ENCODE measurements around the gene GUCA2A. TPM values are rescaled to one million over a fixed set of nuclear protein-coding genes. Genes with fewer than 3 reads are reported as not detected.
"Not testable (repeated sequence)": the region's sequence is repeated elsewhere in the genome, so short reads cannot be mapped to it uniquely, and the experiment has no call there.

GUCA2A gene
- 1 to 10 TPM in 1 of 4 donors, not detected in 3; 6.0 TPM for total RNA-seq

DNA sequence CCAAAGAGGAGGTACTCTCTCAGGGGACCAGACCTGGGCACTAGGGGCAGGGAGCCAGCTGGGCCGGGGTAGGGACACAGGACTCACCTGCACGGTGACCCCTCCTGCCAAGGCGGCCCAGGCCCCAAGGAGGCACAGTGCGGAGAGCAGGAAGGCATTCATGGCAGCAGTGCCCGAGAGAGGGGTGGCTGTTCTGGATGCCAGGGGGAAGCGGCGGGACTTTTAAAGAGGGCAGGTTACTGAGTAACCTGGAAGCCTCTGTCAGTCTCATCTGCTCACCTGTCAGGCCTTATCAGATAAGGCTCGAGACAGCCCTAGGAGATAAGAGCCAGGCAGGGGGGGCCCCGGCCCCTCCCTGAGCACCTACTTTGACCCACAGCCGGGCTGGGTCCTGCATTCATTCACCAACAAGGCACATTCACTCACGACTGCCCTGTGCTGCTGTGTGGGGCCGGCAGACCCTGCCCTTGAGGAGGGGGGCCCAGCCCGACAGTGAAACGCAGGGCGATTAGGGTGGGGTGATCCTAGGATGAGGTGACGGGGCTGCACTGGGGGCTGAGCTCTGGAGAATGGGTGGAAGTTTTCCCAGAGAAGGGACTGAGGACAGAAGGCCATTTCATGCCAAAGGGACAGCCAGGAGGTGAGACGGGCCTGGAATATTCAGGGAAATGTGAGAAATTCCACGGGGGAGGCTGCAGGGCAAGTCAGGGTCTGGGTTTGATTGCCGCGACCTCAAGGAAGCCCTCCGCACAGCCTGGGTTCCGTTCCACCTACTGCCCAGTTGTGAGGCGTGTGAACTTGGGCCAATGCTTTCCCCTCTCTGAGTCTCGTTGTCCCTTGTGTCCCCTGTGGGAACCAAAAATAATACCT, at the start of gene GUCA2A:
Gene GUCA2A (minus strand): TSS at position 195 of the 870 bp plus-strand sequence. CDS start 33 bp downstream, at position 162.
- peak within 1 kb of the TSS in 2 of 4 donors; percentile 25 to 42 for H3K27ac ChIP-seq
- intact Hi-C loops (cut with DNase I; ENCODE audit: low total_unique reads): no loop called here
- H3K9me3 ChIP-seq: no peaks in the 10 kb centered on the region
- no peaks in the 10 kb centered on the region for H3K36me3 ChIP-seq
- in situ Hi-C loops (cut with MboI; ENCODE audit: low sequenced_read_pairs in 4 of 4): loop anchor here in 1 of 4 donors (10.0 kb wide), 1 partner anchor 590 kb away; no protein-coding TSS in a partner anchor
- ATAC-seq (no peak), DNase-seq (no peak)
- no peaks in the 10 kb centered on the region for H3K27me3 ChIP-seq
- TF ChIP-seq POLR2A (IDR thresholded peaks at IDR 0.05): no peak
- no peak for TF ChIP-seq CTCF (IDR thresholded peaks at IDR 0.05 in 4 of 5, conservative IDR thresholded peaks at IDR 0.05 in 1 of 5)
- no peak within 1 kb of the TSS for H3K4me3 ChIP-seq
- peaks cover 6% of the 10 kb centered on the region in 2 donors for H3K4me1 ChIP-seq

DNA sequence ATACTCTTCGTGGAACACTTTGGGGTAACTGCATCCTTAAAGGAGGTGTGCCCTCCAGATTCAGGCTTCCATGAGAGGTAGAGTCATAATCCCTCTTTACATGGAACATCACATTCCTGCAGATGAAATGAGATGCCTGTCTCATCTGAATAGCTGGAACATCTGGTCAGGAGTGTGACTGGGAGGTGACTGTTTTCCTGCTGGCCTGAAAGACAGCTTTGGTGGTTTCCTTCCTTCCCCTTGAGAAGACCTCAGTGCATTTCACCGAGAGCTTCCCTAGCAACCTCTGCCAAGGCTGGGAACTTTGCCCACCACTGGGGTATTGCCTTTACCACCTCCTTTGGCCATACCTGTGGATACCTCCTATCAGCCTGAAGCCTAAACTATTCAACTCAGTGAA, 46.7 kb upstream of the GUCA2A start:
- H3K9me3 ChIP-seq: no peaks in the 10 kb centered on the region
- in situ Hi-C loops (cut with MboI; ENCODE audit: low sequenced_read_pairs in 4 of 4) (no loop called here), intact Hi-C loops (cut with DNase I; ENCODE audit: low total_unique reads) (no loop called here)
- no peak for DNase-seq
- peaks cover 53 to 61% of the 10 kb centered on the region in 2 donors for H3K4me1 ChIP-seq
- no peak overlapping the region for H3K4me3 ChIP-seq
- TF ChIP-seq CTCF (IDR thresholded peaks at IDR 0.05 in 4 of 5, conservative IDR thresholded peaks at IDR 0.05 in 1 of 5): no peak
- no peak for TF ChIP-seq POLR2A (IDR thresholded peaks at IDR 0.05)
- H3K27me3 ChIP-seq: no peaks in the 10 kb centered on the region
- no peak overlapping the region for H3K27ac ChIP-seq
- H3K36me3 ChIP-seq: no peaks in the 10 kb centered on the region
- no peak for ATAC-seq

DNA sequence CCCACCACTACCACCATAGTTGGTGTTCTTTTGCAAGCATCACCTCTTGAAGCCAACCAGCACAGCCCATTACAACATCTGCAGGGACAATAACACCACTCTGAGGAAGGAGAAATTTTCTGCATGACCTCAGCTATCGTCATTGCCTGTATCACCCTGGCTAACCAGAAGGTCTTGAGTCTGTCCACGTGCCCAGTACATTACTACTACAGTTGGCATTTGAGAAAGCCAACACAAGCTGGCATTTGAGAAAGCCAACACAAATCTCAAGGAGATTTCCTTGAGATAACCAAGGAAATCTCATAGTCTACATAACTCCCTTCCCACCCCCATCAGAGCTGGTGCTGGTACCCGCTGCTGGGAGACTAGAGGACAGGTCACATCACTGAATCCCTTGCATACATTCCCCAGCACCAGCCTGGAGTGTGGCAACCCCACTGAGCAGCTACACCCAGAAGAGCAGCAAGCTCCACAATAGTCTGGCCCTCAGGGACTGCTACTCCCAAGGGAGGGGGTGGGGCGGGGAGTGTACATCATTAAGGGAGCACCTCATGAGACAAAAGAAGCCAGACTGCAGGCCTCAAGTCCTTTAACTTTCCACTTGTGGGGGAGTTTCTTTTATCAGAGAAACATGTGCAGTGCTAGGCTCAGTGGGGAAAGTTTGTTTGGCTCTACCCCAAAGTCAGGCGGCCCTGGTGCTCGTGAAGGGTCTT, 46.0 kb upstream of the GUCA2A start:
- DNase-seq: no peak
- no peak overlapping the region for H3K4me3 ChIP-seq
- intact Hi-C loops (cut with DNase I; ENCODE audit: low total_unique reads): no loop called here
- in situ Hi-C loops (cut with MboI; ENCODE audit: low sequenced_read_pairs in 4 of 4): no loop called here
- TF ChIP-seq CTCF (IDR thresholded peaks at IDR 0.05 in 4 of 5, conservative IDR thresholded peaks at IDR 0.05 in 1 of 5) (no peak), POLR2A (IDR thresholded peaks at IDR 0.05) (no peak)
- H3K4me1 ChIP-seq: peaks cover 53 to 61% of the 10 kb centered on the region in 2 donors
- ATAC-seq: no peak
- no peak overlapping the region for H3K27ac ChIP-seq
- no peaks in the 10 kb centered on the region for H3K36me3 ChIP-seq
- no peaks in the 10 kb centered on the region for H3K27me3 ChIP-seq
- no peaks in the 10 kb centered on the region for H3K9me3 ChIP-seq

DNA sequence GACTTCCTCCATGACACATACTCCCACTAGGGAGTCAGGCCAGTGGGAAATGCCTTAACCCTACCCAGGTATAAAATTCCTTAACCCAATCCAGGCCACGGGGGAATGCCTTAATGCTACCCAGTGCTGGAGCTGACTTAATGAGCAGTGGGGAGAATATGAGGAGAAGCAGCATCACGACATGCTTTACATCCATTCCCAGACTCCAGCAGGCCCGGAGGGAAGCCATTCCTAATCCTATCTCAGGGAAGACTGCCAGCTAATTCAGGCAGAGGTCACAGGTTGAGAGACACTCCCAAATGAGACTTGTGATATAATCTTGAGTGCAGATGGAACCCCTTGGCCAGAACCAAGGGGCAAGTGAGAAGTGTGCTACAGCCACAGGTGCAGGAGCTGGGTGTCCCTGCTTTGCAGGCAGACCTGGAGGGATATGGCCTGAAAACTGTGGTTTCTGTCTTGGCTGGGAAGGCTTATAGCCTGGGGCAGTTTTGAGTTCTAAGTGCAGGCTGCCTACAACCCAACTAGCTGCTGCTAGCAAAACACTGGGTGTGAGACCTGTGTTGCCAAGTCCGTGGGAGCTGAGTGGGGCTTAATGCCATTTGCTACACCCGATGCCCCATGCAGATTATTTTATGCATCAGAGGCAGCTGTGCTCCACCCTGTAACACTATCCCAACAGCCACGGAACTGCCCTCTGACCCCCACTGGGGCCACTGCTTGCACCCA, 45.1 kb upstream of the GUCA2A start:
- TF ChIP-seq CTCF (IDR thresholded peaks at IDR 0.05 in 4 of 5, conservative IDR thresholded peaks at IDR 0.05 in 1 of 5): no peak
- Histone ChIP-seq H3K27me3 (no peaks in the 10 kb centered on the region), H3K9me3 (no peaks in the 10 kb centered on the region), H3K36me3 (no peaks in the 10 kb centered on the region), H3K4me3 (no peak overlapping the region), H3K4me1 (peaks cover 53 to 57% of the 10 kb centered on the region in 2 donors), H3K27ac (no peak overlapping the region)
- ATAC-seq (no peak), DNase-seq (no peak)
- in situ Hi-C loops (cut with MboI; ENCODE audit: low sequenced_read_pairs in 4 of 4): no loop called here
- intact Hi-C loops (cut with DNase I; ENCODE audit: low total_unique reads): no loop called here

DNA sequence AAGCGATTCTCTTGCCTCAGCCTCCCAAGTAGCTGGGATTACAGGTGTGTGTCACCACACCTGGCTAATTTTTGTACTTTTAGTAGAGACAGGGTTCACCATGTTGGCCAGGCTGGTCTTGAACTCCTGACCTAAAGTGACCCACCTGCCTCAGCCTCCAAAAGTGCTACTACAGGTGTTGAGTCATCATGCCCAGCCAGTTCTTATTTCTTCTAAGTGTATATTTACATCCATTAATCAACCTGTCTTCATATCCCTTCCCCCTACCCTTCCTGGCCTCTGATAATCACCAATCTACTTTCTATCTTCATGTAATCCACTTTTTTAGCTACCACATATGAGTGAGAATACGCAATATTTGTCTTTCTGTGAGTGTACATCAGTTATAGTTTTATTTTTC, 42.4 kb upstream of the GUCA2A start:
- H3K27ac ChIP-seq; H3K27me3 ChIP-seq; intact Hi-C loops (cut with DNase I; ENCODE audit: low total_unique reads); H3K9me3 ChIP-seq; in situ Hi-C loops (cut with MboI; ENCODE audit: low sequenced_read_pairs in 4 of 4); H3K4me3 ChIP-seq; DNase-seq; H3K36me3 ChIP-seq; ATAC-seq: not testable (repeated sequence)
- peaks cover 40 to 47% of the 10 kb centered on the region in 2 donors for H3K4me1 ChIP-seq
